Endothelial cell of umbilical vein (primary cell): ENCODE data around the gene SIX4. TPM values are rescaled to one million over a fixed set of nuclear protein-coding genes. Genes with fewer than 3 reads are reported as not detected.

ENCODE experiments used
- BruUV-seq: library from RNA; stranded (reverse); fragments of 400-500 nt; replicated peaks from 2 replicates; lab custom pipeline; 2021; lab: Mats Ljungman, UMichigan
- CTCF ChIA-PET: fragments of 300-600, 350-600 bp; sonication (Branson Sonifier 250); formaldehyde crosslinking; loops from one replicate; lab custom pipeline; 2021; ENCODE audit warnings: antibody characterized with exemption, inconsistent platforms; lab: Charles Lee
- POLR2A ChIA-PET: fragments of 300-600, 350-600 bp; sonication (Branson Sonifier 250); formaldehyde crosslinking; loops from one replicate; lab custom pipeline; 2021; ENCODE audit warnings: antibody characterized with exemption, inconsistent platforms; lab: Charles Lee
- DNase-seq: peaks from one replicate; pipeline ENCODE4 v3.0.0-alpha.2; 2011; ENCODE audit warnings: low read depth, low spot score
- FAIRE-seq: peaks from 2 replicates; lab custom pipeline; 2011; peaks lifted over from hg19 to GRCh38; lab: Jason Lieb, UNC
- H2AFZ ChIP-seq: 2 replicates; pipeline ENCODE4 v1.6.0; 2012; ENCODE audit warnings: low read depth, low read length, control low read depth, inconsistent platforms
- H3K27ac ChIP-seq: 2 replicates; pipeline ENCODE4 v1.5.1; 2011; ENCODE audit warnings: low read depth, mild to moderate bottlenecking, control low read depth, low read length, moderate library complexity; ENCODE audit not compliant: insufficient read depth
- H3K27me3 ChIP-seq, 2 experiments: 2 replicates each; pipeline versions ENCODE4 v1.6.0 to v1.6.1; 2011; ENCODE audit warnings: low read length in 2 of 2, mixed read lengths in 1 of 2; ENCODE audit not compliant: control insufficient read depth in 2 of 2, insufficient read depth in 2 of 2
- H3K36me3 ChIP-seq, 2 experiments: 2 replicates in 1 of 2; 3 replicates in 1 of 2; pipeline ENCODE4 v1.5.1; 2011; ENCODE audit warnings: low read length in 2 of 2, mild to moderate bottlenecking in 1 of 2, moderate library complexity in 1 of 2; ENCODE audit not compliant: control insufficient read depth in 2 of 2, insufficient read depth in 2 of 2; ENCODE audit errors: extremely low read depth in 1 of 2
- H3K4me1 ChIP-seq: 3 replicates; pipeline ENCODE4 v1.5.1; 2011; ENCODE audit warnings: mild to moderate bottlenecking, low read length; ENCODE audit not compliant: control insufficient read depth, insufficient read depth; ENCODE audit errors: extremely low read depth
- H3K4me2 ChIP-seq: 2 replicates; pipeline ENCODE4 v1.6.1; 2011; ENCODE audit warnings: low read length, control low read depth, mixed read lengths; ENCODE audit not compliant: insufficient read depth
- H3K4me3 ChIP-seq, 3 experiments: fragments of 200-600 bp in 1 of 3; sonication (generic), shearing (Covaris generic) in 1 of 3; replicated peaks in 1 of 3; 2 replicates each; pipeline ENCODE4 v1.5.1; 2011 to 2016; ENCODE audit warnings: control low read depth in 3 of 3, low read length in 3 of 3, mild to moderate bottlenecking in 2 of 3, inconsistent platforms in 1 of 3, low read depth in 1 of 3, moderate library complexity in 1 of 3; ENCODE audit not compliant: insufficient read depth in 1 of 3
- H3K79me2 ChIP-seq: 2 replicates; pipeline ENCODE4 v1.6.0; 2012; ENCODE audit warnings: low read length, inconsistent platforms; ENCODE audit not compliant: control insufficient read depth, insufficient read depth
- H3K9ac ChIP-seq: replicated peaks from 2 replicates; pipeline ENCODE3; 2011; ENCODE audit warnings: low read length, control low read depth; ENCODE audit not compliant: insufficient read depth; ENCODE audit errors: extremely low read depth
- H3K9me1 ChIP-seq: replicated peaks from 3 replicates; pipeline ENCODE4 v1.6.0; 2011; ENCODE audit warnings: mild to moderate bottlenecking, low read length; ENCODE audit not compliant: control insufficient read depth, insufficient read depth; ENCODE audit errors: extremely low read depth
- H3K9me3 ChIP-seq: replicated peaks from 2 replicates; pipeline ENCODE4 v1.5.1; 2012; ENCODE audit warnings: low read length, inconsistent platforms; ENCODE audit not compliant: control insufficient read depth, insufficient read depth
- H4K20me1 ChIP-seq: replicated peaks from 2 replicates; pipeline ENCODE3; 2011; ENCODE audit warnings: mild to moderate bottlenecking, low read length; ENCODE audit not compliant: control insufficient read depth, insufficient read depth; ENCODE audit errors: extremely low read depth
- CTCF ChIP-seq, 2 donors: IDR thresholded peaks; 1 replicate in 1 of 2; 2 replicates in 1 of 2; pipeline ENCODE4 v1.5.1; 2011; ENCODE audit warnings: low read length in 2 of 2, mild to moderate bottlenecking in 2 of 2, moderate library complexity in 2 of 2, control low read depth in 1 of 2, inconsistent platforms in 1 of 2, low read depth in 1 of 2; ENCODE audit not compliant: insufficient read depth in 1 of 2; ENCODE audit errors: extremely low read depth in 1 of 2
- EZH2 ChIP-seq: IDR thresholded peaks from 2 replicates; pipeline ENCODE4 v1.6.1; 2012; ENCODE audit warnings: borderline replicate concordance, low read depth, mild to moderate bottlenecking, moderate library complexity, low read length, inconsistent platforms; ENCODE audit not compliant: severe bottlenecking
- FOS ChIP-seq: IDR thresholded peaks from 2 replicates; pipeline ENCODE4 v1.6.1; 2011; ENCODE audit warnings: mild to moderate bottlenecking, low read length, moderate library complexity, borderline replicate concordance; ENCODE audit not compliant: insufficient read depth
- GATA2 ChIP-seq: IDR thresholded peaks from 2 replicates; pipeline ENCODE4 v1.7.0; 2011; ENCODE audit warnings: low read depth, mild to moderate bottlenecking, moderate library complexity, mixed read lengths, low read length; ENCODE audit not compliant: insufficient read length, insufficient read depth
- JUN ChIP-seq: IDR thresholded peaks from 2 replicates; pipeline ENCODE4 v1.6.1; 2011; ENCODE audit warnings: borderline replicate concordance, low read depth; ENCODE audit not compliant: insufficient read length, insufficient read depth
- MAX ChIP-seq: IDR thresholded peaks from 2 replicates; pipeline ENCODE4 v1.6.1; 2011; ENCODE audit not compliant: insufficient read depth, insufficient read length
- MYC ChIP-seq: IDR thresholded peaks from one replicate; pipeline ENCODE4 v1.6.1; 2011; ENCODE audit warnings: mild to moderate bottlenecking, low read depth, low read length
- POLR2A ChIP-seq: IDR thresholded peaks from 2 replicates; pipeline ENCODE4 v1.6.1; 2012; ENCODE audit warnings: low read depth, mild to moderate bottlenecking, control low read depth, low read length
- POLR2AphosphoS5 ChIP-seq: IDR thresholded peaks from 2 replicates; pipeline ENCODE4 v1.6.1; 2012; ENCODE audit warnings: low read depth, mild to moderate bottlenecking, control low read depth, low read length, moderate library complexity; ENCODE audit not compliant: insufficient read depth
- dilution Hi-C: fragments of 300-500 bp; cut with MboI; formaldehyde crosslinking; loops from one replicate; pipeline ENCODE4 v1.15.0; 2019; ENCODE audit warnings: low sequenced_read_pairs; ENCODE audit not compliant: extremely low pct_ligation_motif_present
- intact Hi-C: fragments of 100-400 bp; cut with micrococcal nuclease; formaldehyde crosslinking; loops from one replicate; pipeline ENCODE4 v1.10.0; 2022
- polyA plus RNA-seq, 4 experiments: library from polyadenylated mRNA; depleted of rRNA in 3 of 4; stranded (reverse) in 3 of 4; unstranded in 1 of 4; fragments of >200 nt; gene quantifications; 2 replicates each; pipeline versions ENCODE4 v1.2.1 to v1.2.3, GENCODE V29; 2011 to 2012; ENCODE audit warnings: missing spikeins in 1 of 4
- total RNA-seq: library from RNA; stranded (reverse); gene quantifications from 2 replicates; pipeline ENCODE4 v1.2.3, GENCODE V29; 2021

The SIX4 gene
- total and polyA plus RNA-seq, 2 donors (not counting 3 experiments of a cell fraction or from before 2014, with no cell fraction given): 1.8 to 4.7 TPM

GRCh38 chr14:60710494-60710893, 13.7 kb downstream of the SIX4 start:
- H3K36me3 ChIP-seq: peaks cover 0 to 3% of the 10 kb centered on the region in 2 experiments
- intact Hi-C loops: no loop called here
- H3K4me3 ChIP-seq: no peak overlapping the region
- ChIA-PET CTCF (no interaction called here), POLR2A (no interaction called here)
- FAIRE-seq (no peak), DNase-seq (no peak)
- no peak overlapping the region for H3K9ac ChIP-seq
- no peaks in the 10 kb centered on the region for H3K79me2 ChIP-seq
- H3K27me3 ChIP-seq: no peaks in the 10 kb centered on the region
- H3K4me1 ChIP-seq: no peaks in the 10 kb centered on the region
- no TSS peak for BruUV-seq
- TF ChIP-seq POLR2AphosphoS5 (no peak), POLR2A (no peak), GATA2 (no peak), EZH2 (no peak), JUN (no peak), FOS (no peak), CTCF (IDR thresholded peaks at IDR 0.05; ENCODE audit: extremely low read depth in 1 of 2, insufficient read depth in 1 of 2, low read depth in 1 of 2, low read length in 2 of 2) (no peak), MAX (no peak), MYC (no peak)
- no peaks in the 10 kb centered on the region for H4K20me1 ChIP-seq
- dilution Hi-C loops: no loop called here
- H2AFZ ChIP-seq: no peak overlapping the region
- H3K27ac ChIP-seq: no peak overlapping the region
- H3K4me2 ChIP-seq: no peak overlapping the region
- no peaks in the 10 kb centered on the region for H3K9me1 ChIP-seq
- H3K9me3 ChIP-seq: no peaks in the 10 kb centered on the region
